Stomach (tissue), 9 donors: ENCODE data around the gene CDC73. TPM values are rescaled to one million over a fixed set of nuclear protein-coding genes. Genes with fewer than 3 reads are reported as not detected.

Experiments
- DNase-seq, 2 donors: peaks; one replicate each; pipeline versions ENCODE4 v3.0.0 to v3.0.0-alpha.2; 2013 to 2019
- H3K27ac ChIP-seq, 5 donors: fragments of 200-600 bp in 4 of 5; sonication (generic) in 4 of 5; one replicate each; pipeline ENCODE4 v1.5.1; 2013 to 2019; ENCODE audit warnings: mild to moderate bottlenecking in 1 of 5, moderate library complexity in 1 of 5
- H3K27me3 ChIP-seq, 3 donors: fragments of 200-600 bp; sonication (generic); one replicate each; pipeline ENCODE4 v1.5.1; 2017 to 2019; ENCODE audit warnings: mixed run types in 1 of 3
- H3K36me3 ChIP-seq, 4 donors: fragments of 200-600 bp; sonication (generic); 1 replicate in 3 of 4; 2 replicates in 1 of 4; pipeline ENCODE4 v1.5.1; 2016 to 2019
- H3K4me1 ChIP-seq, 4 donors: fragments of 200-600 bp; sonication (generic); one replicate each; pipeline ENCODE4 v1.5.1; 2016 to 2019
- H3K4me3 ChIP-seq, 4 donors: fragments of 200-600 bp; sonication (generic) in 3 of 4; one replicate each; pipeline ENCODE4 v1.5.1; 2016 to 2019; ENCODE audit warnings: mild to moderate bottlenecking in 1 of 4
- H3K9me3 ChIP-seq, 4 donors: fragments of 200-600 bp; sonication (generic); one replicate each; pipeline ENCODE4 v1.5.1; 2016 to 2019
- EP300 ChIP-seq: sonication (generic); formaldehyde crosslinking; IDR thresholded peaks from one replicate; pipeline ENCODE4 v1.6.1; 2017; ENCODE audit warnings: antibody characterized with exemption
- POLR2A ChIP-seq, 4 donors: fragments of 450-650 bp; IDR thresholded peaks; one replicate each; pipeline ENCODE4 v1.6.1; 2016; ENCODE audit warnings: antibody characterized with exemption in 4 of 4, control low read depth in 2 of 4, mild to moderate bottlenecking in 1 of 4, moderate library complexity in 1 of 4
- POLR2AphosphoS5 ChIP-seq, 3 donors: sonication (generic); formaldehyde crosslinking; IDR thresholded peaks; one replicate each; pipeline ENCODE4 v1.6.1; 2016; ENCODE audit warnings: antibody characterized with exemption in 3 of 3
- WGBS, 5 donors: extraction: QIAGEN DNeasy Blood & Tissue Kit in 3 of 5; methylation state at CpG; one replicate each; pipeline versions ENCODE4 v1.1.5 to v1.1.7; 2013 to 2018; 5-methylcytosine and 5-hydroxymethylcytosine counted together
- intact Hi-C: fragments of 100-400 bp; cut with DNase I; formaldehyde crosslinking; loops from one replicate; pipeline ENCODE4 v1.15.1; 2023; ENCODE audit warnings: low total_unique reads
- polyA plus RNA-seq, 3 donors: library from polyadenylated mRNA; stranded (reverse); fragments of 200-250 nt; gene quantifications; one replicate each; pipeline ENCODE4 v1.2.3, GENCODE V29; 2013
- total RNA-seq, 5 donors: library from RNA; depleted of rRNA; stranded (reverse); fragments of >200 nt; gene quantifications; one replicate each; pipeline versions ENCODE4 v1.1.0 to v1.2.3, GENCODE V29; 2014 to 2016
- TF ChIP-seq, protein P1 (sequence below), 7 experiments: fragments of 450-650 bp in 4 of 7; fragments of 200-600 bp in 3 of 7; sonication (generic) in 3 of 7; IDR thresholded peaks; one replicate each; pipeline ENCODE4 v1.5.1; 2016 to 2019; ENCODE audit warnings: antibody characterized with exemption in 7 of 7, control low read depth in 2 of 7, mild to moderate bottlenecking in 1 of 7
- donor health status: healthy with polysubstance abuse.
- donor health status: Bipolar disorder and iron deficiency.
- donor health status: healthy.

The CDC73 gene
- total and polyA plus RNA-seq, 8 donors: 6.7 to 75.9 (median 20.1) TPM

DNA sequence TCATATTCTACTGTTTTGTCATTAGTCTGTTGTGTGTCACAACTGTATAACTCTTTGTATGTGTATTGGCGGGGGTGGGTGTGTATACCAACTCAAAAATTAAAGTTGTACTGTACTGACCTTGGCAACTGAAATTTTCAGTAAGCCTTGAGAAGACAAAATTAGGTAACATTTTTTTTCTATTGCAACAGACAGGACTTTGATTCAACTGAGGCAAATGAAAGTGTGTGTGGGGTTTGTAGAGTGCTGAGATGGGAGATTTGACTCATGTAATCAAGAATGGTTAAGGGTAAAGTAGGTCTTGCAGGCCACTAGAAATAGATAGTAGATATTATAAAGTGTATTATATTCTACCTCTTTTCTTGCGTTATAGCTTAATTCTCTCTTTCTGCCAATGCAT is 79.2 kb downstream of the CDC73 start:
- H3K36me3 ChIP-seq: peaks cover 0 to 11% (median 7%) of the 10 kb centered on the region in 4 donors
- TF ChIP-seq, protein P1, sequence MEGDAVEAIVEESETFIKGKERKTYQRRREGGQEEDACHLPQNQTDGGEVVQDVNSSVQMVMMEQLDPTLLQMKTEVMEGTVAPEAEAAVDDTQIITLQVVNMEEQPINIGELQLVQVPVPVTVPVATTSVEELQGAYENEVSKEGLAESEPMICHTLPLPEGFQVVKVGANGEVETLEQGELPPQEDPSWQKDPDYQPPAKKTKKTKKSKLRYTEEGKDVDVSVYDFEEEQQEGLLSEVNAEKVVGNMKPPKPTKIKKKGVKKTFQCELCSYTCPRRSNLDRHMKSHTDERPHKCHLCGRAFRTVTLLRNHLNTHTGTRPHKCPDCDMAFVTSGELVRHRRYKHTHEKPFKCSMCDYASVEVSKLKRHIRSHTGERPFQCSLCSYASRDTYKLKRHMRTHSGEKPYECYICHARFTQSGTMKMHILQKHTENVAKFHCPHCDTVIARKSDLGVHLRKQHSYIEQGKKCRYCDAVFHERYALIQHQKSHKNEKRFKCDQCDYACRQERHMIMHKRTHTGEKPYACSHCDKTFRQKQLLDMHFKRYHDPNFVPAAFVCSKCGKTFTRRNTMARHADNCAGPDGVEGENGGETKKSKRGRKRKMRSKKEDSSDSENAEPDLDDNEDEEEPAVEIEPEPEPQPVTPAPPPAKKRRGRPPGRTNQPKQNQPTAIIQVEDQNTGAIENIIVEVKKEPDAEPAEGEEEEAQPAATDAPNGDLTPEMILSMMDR (IDR thresholded peaks at IDR 0.05): no peak
- TF ChIP-seq POLR2AphosphoS5 (IDR thresholded peaks at IDR 0.05) (no peak), POLR2A (IDR thresholded peaks at IDR 0.05) (no peak), EP300 (no peak)
- no peak overlapping the region for H3K4me3 ChIP-seq
- peaks cover 0 to 38% (median 0%) of the 10 kb centered on the region in 4 donors for H3K4me1 ChIP-seq
- intact Hi-C loops: no loop called here
- no peaks in the 10 kb centered on the region for H3K9me3 ChIP-seq
- no peaks in the 10 kb centered on the region for H3K27me3 ChIP-seq
- no peak for DNase-seq
- H3K27ac ChIP-seq: no peak overlapping the region
- WGBS, 5 donors: 95 to 100% (median 98%) methylated on average over 2 of the region's 2 CpGs

DNA sequence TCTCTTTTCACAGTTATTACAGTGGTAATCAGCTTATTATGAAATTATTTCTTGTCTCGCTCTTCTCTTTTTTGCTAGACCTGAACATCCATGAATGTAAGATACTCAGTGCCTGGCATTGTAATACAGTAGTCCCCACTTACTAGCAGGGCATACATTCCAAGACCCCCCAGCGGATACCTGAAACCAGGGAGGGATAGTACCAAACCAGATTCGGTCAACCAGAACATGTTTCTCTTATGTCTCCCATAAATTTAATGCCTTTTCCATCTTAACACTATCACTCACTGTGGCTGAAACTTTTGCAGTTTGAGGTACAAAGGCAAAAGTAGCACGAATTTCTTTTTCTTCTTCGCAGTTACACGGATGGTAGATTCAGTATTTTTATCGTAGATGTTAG is 89.2 kb downstream of the CDC73 start:
- Histone ChIP-seq H3K36me3 (peaks cover 0 to 50% (median 40%) of the 10 kb centered on the region in 4 donors), H3K27me3 (no peaks in the 10 kb centered on the region), H3K9me3 (peaks cover 0 to 10% (median 8%) of the 10 kb centered on the region in 4 donors), H3K4me3 (no peak overlapping the region), H3K27ac (no peak overlapping the region), H3K4me1 (peaks cover 0 to 8% (median 0%) of the 10 kb centered on the region in 4 donors)
- 94 to 99% (median 96%) methylated on average over 7 of the region's 7 CpGs for WGBS, 5 donors
- TF ChIP-seq POLR2A (IDR thresholded peaks at IDR 0.05) (no peak), POLR2AphosphoS5 (IDR thresholded peaks at IDR 0.05) (no peak), EP300 (no peak)
- TF ChIP-seq, protein P1 (IDR thresholded peaks at IDR 0.05): no peak
- no peak for DNase-seq
- intact Hi-C loops: no loop called here

DNA sequence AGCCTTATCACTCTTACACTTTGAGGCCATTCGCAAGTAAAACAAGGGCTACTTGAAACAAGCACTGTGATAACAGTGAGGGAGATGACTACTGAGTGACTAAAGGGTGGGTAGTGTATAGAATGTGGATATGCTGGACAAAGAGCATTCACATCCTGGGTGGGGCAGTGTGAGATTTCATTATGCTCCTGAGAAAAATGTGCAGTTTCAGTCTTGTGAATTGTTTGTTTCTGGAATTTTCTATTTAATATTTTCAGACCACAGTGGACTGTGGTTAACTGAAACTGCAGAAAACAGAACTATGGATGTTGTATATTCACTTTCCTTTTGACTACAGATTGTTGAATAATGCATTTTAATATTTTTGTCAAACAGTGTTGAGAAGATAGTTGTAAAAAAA is 89.7 kb downstream of the CDC73 start:
- 40 to 65% (median 60%) methylated on average over 1 of the region's 1 CpG for WGBS, 5 donors

DNA sequence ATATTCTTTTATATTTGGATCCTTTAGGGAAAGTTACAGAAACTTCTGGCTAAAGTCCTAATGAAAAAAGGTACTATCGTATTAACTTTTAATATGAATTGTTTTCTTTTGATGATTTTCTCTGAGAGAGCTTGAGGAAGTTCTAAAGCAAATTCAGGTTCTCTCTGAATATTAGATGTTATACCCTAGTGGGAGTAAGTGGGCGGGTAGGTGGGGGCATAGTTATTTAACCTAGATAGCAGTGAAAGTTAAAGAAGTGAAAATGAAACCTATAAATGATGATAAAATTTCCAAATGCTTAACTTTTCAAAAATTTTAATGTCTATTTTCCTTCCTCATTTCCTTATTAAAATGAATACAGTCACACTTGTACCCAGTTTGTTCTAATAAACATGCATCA is 90.8 kb downstream of the CDC73 start:
- 89 to 98% (median 93%) methylated on average over 2 of the region's 2 CpGs for WGBS, 5 donors

More for the DNA sequence above, 89.7 kb downstream of the CDC73 start:
- no peak for TF ChIP-seq POLR2A (IDR thresholded peaks at IDR 0.05)
- TF ChIP-seq POLR2AphosphoS5 (IDR thresholded peaks at IDR 0.05): no peak
- TF ChIP-seq EP300: no peak
- TF ChIP-seq, protein P1 (IDR thresholded peaks at IDR 0.05): no peak
- H3K9me3 ChIP-seq: peaks cover 0 to 10% (median 8%) of the 10 kb centered on the region in 4 donors
- peaks cover 0 to 55% (median 39%) of the 10 kb centered on the region in 4 donors for H3K36me3 ChIP-seq
- H3K4me1 ChIP-seq: peaks cover 0 to 8% (median 0%) of the 10 kb centered on the region in 4 donors
- intact Hi-C loops: no loop called here
- no peaks in the 10 kb centered on the region for H3K27me3 ChIP-seq
- DNase-seq: peak in 1 of 2 donors; percentile 15
- H3K27ac ChIP-seq: no peak overlapping the region
- no peak overlapping the region for H3K4me3 ChIP-seq

More for the DNA sequence above, 90.8 kb downstream of the CDC73 start:
- Histone ChIP-seq H3K27ac (no peak overlapping the region), H3K4me3 (no peak overlapping the region), H3K27me3 (no peaks in the 10 kb centered on the region), H3K9me3 (peaks cover 0 to under 1% (median 0%) of the 10 kb centered on the region in 4 donors), H3K36me3 (peaks cover 0 to 57% (median 42%) of the 10 kb centered on the region in 4 donors), H3K4me1 (peaks cover 0 to 8% (median 0%) of the 10 kb centered on the region in 4 donors)
- no peak for TF ChIP-seq POLR2A (IDR thresholded peaks at IDR 0.05)
- TF ChIP-seq, protein P1 (IDR thresholded peaks at IDR 0.05): no peak
- TF ChIP-seq POLR2AphosphoS5 (IDR thresholded peaks at IDR 0.05): no peak
- no peak for TF ChIP-seq EP300
- intact Hi-C loops: no loop called here
- DNase-seq: no peak
